Panc1 (cell line): ENCODE measurements around the gene RBM47.

Source experiments
- TF ChIP-seq, protein P1 (sequence below): fragments of 450-650 bp; IDR thresholded peaks from 2 replicates; pipeline ENCODE4 v1.5.1; 2017; ENCODE audit warnings: mild to moderate bottlenecking
- TF ChIP-seq, protein P2 (sequence below), 2 experiments: IDR thresholded peaks; 2 replicates each; pipeline ENCODE4 v1.6.1; 2011 to 2012; ENCODE audit warnings: low read depth in 2 of 2, control low read depth in 1 of 2, low read length in 1 of 2, mild to moderate bottlenecking in 1 of 2, moderate library complexity in 1 of 2; ENCODE audit not compliant: insufficient read depth in 1 of 2

DNA sequence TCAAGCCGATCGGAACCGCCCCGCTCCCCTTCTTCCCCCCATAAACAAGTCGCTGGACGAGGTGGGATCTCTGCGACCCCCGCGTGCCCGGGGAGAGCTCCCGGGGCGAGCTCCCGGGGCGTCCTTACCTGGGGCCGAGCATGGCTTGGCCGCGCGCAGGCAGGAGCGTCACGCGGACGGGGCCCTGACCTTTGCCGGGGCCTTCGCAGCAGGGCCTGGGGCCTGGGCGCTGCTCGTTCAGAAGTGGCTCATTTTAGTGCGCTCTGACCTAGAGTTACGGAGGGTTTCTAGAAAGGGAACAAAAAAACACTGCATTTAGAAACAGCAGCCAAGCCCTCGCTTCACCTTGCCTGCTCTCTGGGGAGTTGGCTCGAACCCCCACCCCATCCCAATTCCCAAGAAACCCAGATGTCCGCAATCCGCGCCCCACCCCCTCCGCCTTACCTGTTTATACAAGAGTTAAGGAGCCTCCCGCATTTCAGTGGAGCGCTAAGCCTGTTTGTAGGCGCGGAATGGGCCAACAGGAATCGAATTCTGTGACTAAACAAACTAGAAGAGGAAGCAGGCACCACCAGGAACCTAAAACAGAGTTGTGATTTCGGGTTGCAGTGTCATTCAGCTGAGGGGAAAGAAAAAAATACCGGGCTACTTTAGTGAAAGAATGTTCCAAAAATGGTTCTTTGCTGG is 814 bp upstream of the RBM47 start:
- TF ChIP-seq, protein P1, sequence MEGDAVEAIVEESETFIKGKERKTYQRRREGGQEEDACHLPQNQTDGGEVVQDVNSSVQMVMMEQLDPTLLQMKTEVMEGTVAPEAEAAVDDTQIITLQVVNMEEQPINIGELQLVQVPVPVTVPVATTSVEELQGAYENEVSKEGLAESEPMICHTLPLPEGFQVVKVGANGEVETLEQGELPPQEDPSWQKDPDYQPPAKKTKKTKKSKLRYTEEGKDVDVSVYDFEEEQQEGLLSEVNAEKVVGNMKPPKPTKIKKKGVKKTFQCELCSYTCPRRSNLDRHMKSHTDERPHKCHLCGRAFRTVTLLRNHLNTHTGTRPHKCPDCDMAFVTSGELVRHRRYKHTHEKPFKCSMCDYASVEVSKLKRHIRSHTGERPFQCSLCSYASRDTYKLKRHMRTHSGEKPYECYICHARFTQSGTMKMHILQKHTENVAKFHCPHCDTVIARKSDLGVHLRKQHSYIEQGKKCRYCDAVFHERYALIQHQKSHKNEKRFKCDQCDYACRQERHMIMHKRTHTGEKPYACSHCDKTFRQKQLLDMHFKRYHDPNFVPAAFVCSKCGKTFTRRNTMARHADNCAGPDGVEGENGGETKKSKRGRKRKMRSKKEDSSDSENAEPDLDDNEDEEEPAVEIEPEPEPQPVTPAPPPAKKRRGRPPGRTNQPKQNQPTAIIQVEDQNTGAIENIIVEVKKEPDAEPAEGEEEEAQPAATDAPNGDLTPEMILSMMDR, result no peak
- TF ChIP-seq, protein P2, sequence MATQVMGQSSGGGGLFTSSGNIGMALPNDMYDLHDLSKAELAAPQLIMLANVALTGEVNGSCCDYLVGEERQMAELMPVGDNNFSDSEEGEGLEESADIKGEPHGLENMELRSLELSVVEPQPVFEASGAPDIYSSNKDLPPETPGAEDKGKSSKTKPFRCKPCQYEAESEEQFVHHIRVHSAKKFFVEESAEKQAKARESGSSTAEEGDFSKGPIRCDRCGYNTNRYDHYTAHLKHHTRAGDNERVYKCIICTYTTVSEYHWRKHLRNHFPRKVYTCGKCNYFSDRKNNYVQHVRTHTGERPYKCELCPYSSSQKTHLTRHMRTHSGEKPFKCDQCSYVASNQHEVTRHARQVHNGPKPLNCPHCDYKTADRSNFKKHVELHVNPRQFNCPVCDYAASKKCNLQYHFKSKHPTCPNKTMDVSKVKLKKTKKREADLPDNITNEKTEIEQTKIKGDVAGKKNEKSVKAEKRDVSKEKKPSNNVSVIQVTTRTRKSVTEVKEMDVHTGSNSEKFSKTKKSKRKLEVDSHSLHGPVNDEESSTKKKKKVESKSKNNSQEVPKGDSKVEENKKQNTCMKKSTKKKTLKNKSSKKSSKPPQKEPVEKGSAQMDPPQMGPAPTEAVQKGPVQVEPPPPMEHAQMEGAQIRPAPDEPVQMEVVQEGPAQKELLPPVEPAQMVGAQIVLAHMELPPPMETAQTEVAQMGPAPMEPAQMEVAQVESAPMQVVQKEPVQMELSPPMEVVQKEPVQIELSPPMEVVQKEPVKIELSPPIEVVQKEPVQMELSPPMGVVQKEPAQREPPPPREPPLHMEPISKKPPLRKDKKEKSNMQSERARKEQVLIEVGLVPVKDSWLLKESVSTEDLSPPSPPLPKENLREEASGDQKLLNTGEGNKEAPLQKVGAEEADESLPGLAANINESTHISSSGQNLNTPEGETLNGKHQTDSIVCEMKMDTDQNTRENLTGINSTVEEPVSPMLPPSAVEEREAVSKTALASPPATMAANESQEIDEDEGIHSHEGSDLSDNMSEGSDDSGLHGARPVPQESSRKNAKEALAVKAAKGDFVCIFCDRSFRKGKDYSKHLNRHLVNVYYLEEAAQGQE (IDR thresholded peaks at IDR 0.05; ENCODE audit: insufficient read depth in 1 of 2, low read depth in 2 of 2, low read length in 1 of 2), result no peak
